ENCODE measurements around the gene DCP2.

The DCP2 gene

GRCh38 chr5:112978836-112979235 lies 2.2 kb downstream of the DCP2 start:
- no peak for TF ChIP-seq MAX (IDR thresholded peaks at IDR 0.05)
- TF ChIP-seq ZBTB7A (IDR thresholded peaks at IDR 0.05; ENCODE audit: low read depth), result no peak
- TF ChIP-seq FOXM1 (IDR thresholded peaks at IDR 0.05; ENCODE audit: borderline replicate concordance, low read depth), result no peak
- TF ChIP-seq TCF12 (IDR thresholded peaks at IDR 0.05; ENCODE audit: low read depth), result no peak
- TF ChIP-seq YY1 (IDR thresholded peaks at IDR 0.05; ENCODE audit: low read depth), result no peak
- no peak for TF ChIP-seq NFIC (IDR thresholded peaks at IDR 0.05)
- TF ChIP-seq CREB1 (IDR thresholded peaks at IDR 0.05; ENCODE audit: low read depth), result no peak
- TF ChIP-seq CEBPB (IDR thresholded peaks at IDR 0.05), result no peak
- TF ChIP-seq EGR1 (IDR thresholded peaks at IDR 0.05), result no peak
- TF ChIP-seq TEAD4 (IDR thresholded peaks at IDR 0.05), result no peak

GRCh38 chr5:112979723-112980122 lies 3.1 kb downstream of the DCP2 start:
- no peak for TF ChIP-seq ZBTB7A (IDR thresholded peaks at IDR 0.05; ENCODE audit: low read depth)
- TF ChIP-seq TEAD4 (IDR thresholded peaks at IDR 0.05), result no peak
- no peak for TF ChIP-seq MAX (IDR thresholded peaks at IDR 0.05)
- no peak for TF ChIP-seq EGR1 (IDR thresholded peaks at IDR 0.05)
- no peak for TF ChIP-seq RAD21 (IDR thresholded peaks at IDR 0.05; ENCODE audit: low read depth)
- TF ChIP-seq FOXM1 (IDR thresholded peaks at IDR 0.05; ENCODE audit: borderline replicate concordance, low read depth), result no peak
- TF ChIP-seq USF1 (IDR thresholded peaks at IDR 0.05), result no peak
- no peak for TF ChIP-seq CREB1 (IDR thresholded peaks at IDR 0.05; ENCODE audit: low read depth)
- TF ChIP-seq NFIC (IDR thresholded peaks at IDR 0.05), result no peak
- TF ChIP-seq TAF1 (IDR thresholded peaks at IDR 0.05; ENCODE audit: low read depth), result no peak
- TF ChIP-seq REST (IDR thresholded peaks at IDR 0.05; ENCODE audit: low read depth), result no peak
- TF ChIP-seq EP300 (IDR thresholded peaks at IDR 0.05; ENCODE audit: borderline replicate concordance), result no peak

- TF ChIP-seq CEBPB (IDR thresholded peaks at IDR 0.05) (no peak), USF1 (IDR thresholded peaks at IDR 0.05) (no peak), REST (IDR thresholded peaks at IDR 0.05; ENCODE audit: low read depth) (no peak), RAD21 (IDR thresholded peaks at IDR 0.05; ENCODE audit: low read depth) (no peak), CREB1 (IDR thresholded peaks at IDR 0.05; ENCODE audit: low read depth) (no peak), EGR1 (IDR thresholded peaks at IDR 0.05) (no peak), EP300 (IDR thresholded peaks at IDR 0.05; ENCODE audit: borderline replicate concordance) (no peak), NFIC (IDR thresholded peaks at IDR 0.05) (no peak), TCF12 (IDR thresholded peaks at IDR 0.05; ENCODE audit: low read depth) (no peak), YY1 (IDR thresholded peaks at IDR 0.05; ENCODE audit: low read depth) (no peak), TAF1 (IDR thresholded peaks at IDR 0.05; ENCODE audit: low read depth) (no peak), TEAD4 (IDR thresholded peaks at IDR 0.05) (no peak), ZBTB7A (IDR thresholded peaks at IDR 0.05; ENCODE audit: low read depth) (no peak), FOXM1 (IDR thresholded peaks at IDR 0.05; ENCODE audit: borderline replicate concordance, low read depth) (no peak), MAX (IDR thresholded peaks at IDR 0.05) (no peak)
These were observed 6.8 kb downstream of the DCP2 start for GRCh38 chr5:112983363-112983762.

- no peak for TF ChIP-seq USF1 (IDR thresholded peaks at IDR 0.05)
- TF ChIP-seq EP300 (IDR thresholded peaks at IDR 0.05; ENCODE audit: borderline replicate concordance), result no peak
- TF ChIP-seq CREB1 (IDR thresholded peaks at IDR 0.05; ENCODE audit: low read depth), result no peak
- no peak for TF ChIP-seq ZBTB7A (IDR thresholded peaks at IDR 0.05; ENCODE audit: low read depth)
- TF ChIP-seq FOXM1 (IDR thresholded peaks at IDR 0.05; ENCODE audit: borderline replicate concordance, low read depth), result no peak
- TF ChIP-seq TCF12 (IDR thresholded peaks at IDR 0.05; ENCODE audit: low read depth), result no peak
- no peak for TF ChIP-seq MAX (IDR thresholded peaks at IDR 0.05)
- no peak for TF ChIP-seq YY1 (IDR thresholded peaks at IDR 0.05; ENCODE audit: low read depth)
- no peak for TF ChIP-seq CEBPB (IDR thresholded peaks at IDR 0.05)
- no peak for TF ChIP-seq RAD21 (IDR thresholded peaks at IDR 0.05; ENCODE audit: low read depth)
- no peak for TF ChIP-seq REST (IDR thresholded peaks at IDR 0.05; ENCODE audit: low read depth)
These were observed 9.6 kb downstream of the DCP2 start for GRCh38 chr5:112986224-112986623.

Data from Ishikawa (cell line).